IMR-90 (cell line): ENCODE data around the gene HSD17B8. TPM values are rescaled to one million over a fixed set of nuclear protein-coding genes. Genes with fewer than 3 reads are reported as not detected.

Source experiments
- ATAC-seq: fragments of 200-7000 bp; cut with Tn5 transposase; 2 replicates; pipeline ENCODE4 v1.9.1; 2020; ENCODE audit warnings: low read depth, mild to moderate bottlenecking, moderate library complexity
- BruUV-seq: library from RNA; stranded (reverse); fragments of 400-500 nt; replicated peaks from 2 replicates; lab custom pipeline; 2021; lab: Mats Ljungman, UMichigan
- CTCF ChIA-PET: fragments of 300-600 bp; formaldehyde crosslinking; extraction: SDS; loops from one replicate; lab custom pipeline; 2021; ENCODE audit warnings: antibody characterized with exemption; lab: Yijun Ruan, JAX
- POLR2A ChIA-PET: fragments of 300-600 bp; sonication (Branson Sonifier 250); formaldehyde crosslinking; loops from one replicate; lab custom pipeline; 2022; ENCODE audit warnings: antibody characterized with exemption; ENCODE audit not compliant: unreplicated experiment; lab: Charles Lee
- DNase-seq: peaks from one replicate; pipeline ENCODE4 v3.0.0; 2013
- H2AFZ ChIP-seq: replicated peaks from 2 replicates; pipeline ENCODE3; 2013; ENCODE audit warnings: low read length, mild to moderate bottlenecking; ENCODE audit not compliant: poor library complexity
- H2AK5ac ChIP-seq: 2 replicates; pipeline ENCODE4 v1.6.1; 2013; ENCODE audit warnings: low read depth, low read length, inconsistent platforms
- H2AK9ac ChIP-seq: replicated peaks from 2 replicates; pipeline ENCODE3; 2013; ENCODE audit warnings: mild to moderate bottlenecking, low read depth, low read length, moderate library complexity; ENCODE audit not compliant: poor library complexity
- H2BK120ac ChIP-seq: 2 replicates; pipeline ENCODE4 v1.6.1; 2013; ENCODE audit warnings: low read depth, low read length, inconsistent platforms
- H2BK15ac ChIP-seq: 3 replicates; pipeline ENCODE4 v1.6.1; 2013; ENCODE audit warnings: low read depth, low read length, inconsistent platforms
- H2BK20ac ChIP-seq: 2 replicates; pipeline ENCODE4 v1.6.1; 2013; ENCODE audit warnings: low read depth, mild to moderate bottlenecking, inconsistent platforms, low read length, moderate library complexity
- H2BK5ac ChIP-seq: 2 replicates; pipeline ENCODE4 v1.6.1; 2013; ENCODE audit warnings: mild to moderate bottlenecking, low read depth, low read length, inconsistent platforms; ENCODE audit not compliant: poor library complexity, severe bottlenecking
- H3K14ac ChIP-seq: replicated peaks from 2 replicates; pipeline ENCODE4 v1.6.1; 2013; ENCODE audit warnings: low read depth, low read length, inconsistent platforms
- H3K18ac ChIP-seq: 2 replicates; pipeline ENCODE4 v1.6.1; 2013; ENCODE audit warnings: low read depth, low read length, control low read depth
- H3K23ac ChIP-seq: 2 replicates; pipeline ENCODE4 v1.6.1; 2013; ENCODE audit warnings: low read depth, low read length, inconsistent platforms
- H3K27ac ChIP-seq: 2 replicates; pipeline ENCODE4 v1.5.1; 2013; ENCODE audit warnings: mild to moderate bottlenecking, control low read depth, low read length; ENCODE audit not compliant: insufficient read depth
- H3K27me3 ChIP-seq: 2 replicates; pipeline ENCODE4 v1.6.1; 2013; ENCODE audit warnings: low read length; ENCODE audit not compliant: control insufficient read depth, insufficient read depth
- H3K36me3 ChIP-seq: 2 replicates; pipeline ENCODE4 v1.6.1; 2013; ENCODE audit warnings: low read length, mixed read lengths; ENCODE audit not compliant: control insufficient read depth, insufficient read depth
- H3K4ac ChIP-seq: 2 replicates; pipeline ENCODE4 v1.6.1; 2013; ENCODE audit warnings: low read depth, low read length, inconsistent platforms
- H3K4me1 ChIP-seq: 2 replicates; pipeline ENCODE4 v1.6.1; 2013; ENCODE audit warnings: low read length, mixed read lengths; ENCODE audit not compliant: control insufficient read depth, insufficient read depth
- H3K4me2 ChIP-seq: 2 replicates; pipeline ENCODE4 v1.6.1; 2013; ENCODE audit warnings: low read depth, mild to moderate bottlenecking, control low read depth, low read length, moderate library complexity
- H3K4me3 ChIP-seq: 2 replicates; pipeline ENCODE4 v1.5.1; 2013; ENCODE audit warnings: low read depth, mild to moderate bottlenecking, control low read depth, low read length, moderate library complexity; ENCODE audit not compliant: insufficient read depth
- H3K56ac ChIP-seq: 2 replicates; pipeline ENCODE4 v1.6.1; 2013; ENCODE audit warnings: low read length, inconsistent platforms; ENCODE audit not compliant: insufficient read depth; ENCODE audit errors: extremely low read depth
- H3K79me1 ChIP-seq, 2 experiments: 2 replicates each; pipeline ENCODE4 v1.6.1; 2013; ENCODE audit warnings: low read length in 2 of 2, inconsistent platforms in 1 of 2, low read depth in 1 of 2
- H3K9ac ChIP-seq: 2 replicates; pipeline ENCODE4 v1.6.1; 2013; ENCODE audit warnings: low read depth, low read length, control low read depth
- H3K9me1 ChIP-seq: 2 replicates; pipeline ENCODE4 v1.6.1; 2013; ENCODE audit warnings: low read length, inconsistent platforms; ENCODE audit not compliant: insufficient read depth
- H3K9me3 ChIP-seq: 2 replicates; pipeline ENCODE4 v1.6.1; 2013; ENCODE audit warnings: low read length; ENCODE audit not compliant: control insufficient read depth, insufficient read depth
- H4K20me1 ChIP-seq: 2 replicates; pipeline ENCODE4 v1.6.1; 2013; ENCODE audit warnings: low read length, inconsistent platforms; ENCODE audit not compliant: insufficient read depth
- H4K5ac ChIP-seq: 2 replicates; pipeline ENCODE4 v1.6.1; 2013; ENCODE audit warnings: mild to moderate bottlenecking, low read depth, low read length, control low read depth
- H4K8ac ChIP-seq, 2 experiments: 2 replicates each; pipeline ENCODE4 v1.6.1; 2013; ENCODE audit warnings: low read depth in 2 of 2, low read length in 2 of 2, control low read depth in 1 of 2, inconsistent platforms in 1 of 2
- H4K91ac ChIP-seq: 2 replicates; pipeline ENCODE4 v1.6.1; 2013; ENCODE audit warnings: low read depth, low read length, inconsistent platforms; ENCODE audit not compliant: insufficient read depth
- BHLHE40 ChIP-seq: fragments of 150-350 bp; IDR thresholded peaks from 2 replicates; pipeline ENCODE4 v1.6.1; 2016; ENCODE audit warnings: mild to moderate bottlenecking, low read depth, low read length
- ELK1 ChIP-seq: fragments of 150-350 bp; IDR thresholded peaks from 2 replicates; pipeline ENCODE4 v1.6.1; 2016; ENCODE audit warnings: low read depth, mild to moderate bottlenecking, low read length, moderate library complexity, borderline replicate concordance
- FOS ChIP-seq: fragments of 150-350 bp; IDR thresholded peaks from 2 replicates; pipeline ENCODE4 v1.6.1; 2016; ENCODE audit warnings: low read depth, low read length
- MAFK ChIP-seq: IDR thresholded peaks from 2 replicates; pipeline ENCODE4 v1.6.1; 2012; ENCODE audit warnings: low read depth, low read length, improper control_type of control experiment
- MAZ ChIP-seq: IDR thresholded peaks from 2 replicates; pipeline ENCODE4 v1.6.1; 2012; ENCODE audit warnings: low read depth, mild to moderate bottlenecking, low read length, improper control_type of control experiment, moderate library complexity, borderline replicate concordance
- MXI1 ChIP-seq: IDR thresholded peaks from 2 replicates; pipeline ENCODE4 v1.6.1; 2012; ENCODE audit warnings: low read depth, mild to moderate bottlenecking, low read length, moderate library complexity, borderline replicate concordance
- NFE2L2 ChIP-seq: fragments of 150-350 bp; IDR thresholded peaks from 2 replicates; pipeline ENCODE4 v1.6.1; 2016; ENCODE audit warnings: low read depth, mild to moderate bottlenecking, low read length
- POLR2A ChIP-seq: IDR thresholded peaks from 2 replicates; pipeline ENCODE4 v1.6.1; 2012; ENCODE audit warnings: mild to moderate bottlenecking, low read depth, low read length
- RAD21 ChIP-seq: IDR thresholded peaks from 2 replicates; pipeline ENCODE4 v1.6.1; 2012; ENCODE audit warnings: low read length, improper control_type of control experiment
- RFX5 ChIP-seq: IDR thresholded peaks from 2 replicates; pipeline ENCODE4 v1.8.0; 2012; ENCODE audit warnings: low read depth, mild to moderate bottlenecking, low read length, moderate library complexity
- SMC3 ChIP-seq: fragments of 150-350 bp; IDR thresholded peaks from 2 replicates; pipeline ENCODE4 v1.6.1; 2016; ENCODE audit warnings: low read depth, mild to moderate bottlenecking, antibody characterized with exemption, low read length, moderate library complexity
- WGBS, 2 experiments: methylation state at CpG; one replicate each; pipeline versions ENCODE4 v1.1.5 to v1.1.7; 2013; ENCODE audit warnings: missing lambda C conversion rate in 2 of 2; ENCODE audit not compliant: insufficient read length in 1 of 2; ENCODE audit errors: extremely low coverage in 2 of 2; 5-methylcytosine and 5-hydroxymethylcytosine counted together
- dilution Hi-C: fragments of 300-500 bp; cut with HindIII; formaldehyde crosslinking; loops from one replicate; pipeline ENCODE4 v1.14.3; 2018; ENCODE audit warnings: low sequenced_read_pairs; ENCODE audit not compliant: unreplicated experiment
- in situ Hi-C: fragments of 300-500 bp; cut with MboI; formaldehyde crosslinking; loops from 3 replicates; pipeline ENCODE4 v1.14.3; 2019; ENCODE audit warnings: low sequenced_read_pairs, inconsistent platforms, mixed read lengths
- intact Hi-C: fragments of 100-400 bp; cut with micrococcal nuclease; formaldehyde crosslinking; loops from 2 replicates; pipeline ENCODE4 v1.10.0; 2022
- polyA plus RNA-seq, 3 experiments: library from polyadenylated mRNA; depleted of rRNA; stranded (reverse); fragments of >200 nt; gene quantifications; 2 replicates each; pipeline ENCODE4 v1.2.3, GENCODE V29; 2012; ENCODE audit warnings: low replicate concordance in 1 of 3
- total RNA-seq: library from RNA; depleted of rRNA; stranded (reverse); fragments of >200 nt; gene quantifications from 2 replicates; pipeline ENCODE4 v1.2.3, GENCODE V29; 2012
- TF ChIP-seq, protein P1 (sequence below): conservative IDR thresholded peaks from 2 replicates; pipeline ENCODE4 v1.5.1; 2012; ENCODE audit warnings: mild to moderate bottlenecking, low read depth, low read length, improper control_type of control experiment
- TF ChIP-seq, protein P2 (sequence below): fragments of 150-350 bp; IDR thresholded peaks from 2 replicates; pipeline ENCODE4 v1.6.1; 2017; ENCODE audit warnings: mild to moderate bottlenecking, antibody characterized with exemption, low read length, low read depth

The HSD17B8 gene
- total and polyA plus RNA-seq, 2 of the 4 experiments (the other 2 are of a cell fraction), result 1.6 to 4.3 TPM

GRCh38 chr6:33241968-33242367, 37.5 kb downstream of the HSD17B8 start:
- Histone ChIP-seq H4K91ac (no peak overlapping the region), H2AK9ac (no peak overlapping the region), H3K9me1 (no peaks in the 10 kb centered on the region), H3K14ac (no peak overlapping the region), H3K9me3 (no peaks in the 10 kb centered on the region), H3K79me1 (no peaks in the 10 kb centered on the region), H2BK5ac (no peak overlapping the region), H3K4me3 (no peak overlapping the region), H2BK20ac (no peak overlapping the region), H3K56ac (no peak overlapping the region), H3K4ac (no peak overlapping the region), H4K5ac (no peak overlapping the region), H4K20me1 (no peaks in the 10 kb centered on the region), H3K27me3 (peaks cover 29% of the 10 kb centered on the region), H3K23ac (no peak overlapping the region), H3K18ac (no peak overlapping the region), H3K36me3 (no peaks in the 10 kb centered on the region), H3K27ac (no peak overlapping the region), H2AK5ac (no peak overlapping the region), H3K4me1 (no peaks in the 10 kb centered on the region), H3K9ac (no peak overlapping the region), H2AFZ (no peak overlapping the region), H3K4me2 (no peak overlapping the region), H4K8ac (no peak overlapping the region), H2BK15ac (no peak overlapping the region), H2BK120ac (no peak overlapping the region)
- ATAC-seq, result no peak
- no TSS peak for BruUV-seq
- in situ Hi-C loops (loop anchor here (10.0 kb wide), 1 partner anchor 117 kb away; no protein-coding TSS in a partner anchor), dilution Hi-C loops (no loop called here), intact Hi-C loops (no loop called here)
- ChIA-PET CTCF (no interaction called here), POLR2A (no interaction called here)
- WGBS, 2 experiments, result no CpG with 5 or more reads among the region's 3 CpGs
- no peak for DNase-seq
- TF ChIP-seq ELK1 (no peak), MXI1 (no peak), SMC3 (no peak), RAD21 (no peak), BHLHE40 (no peak), NFE2L2 (no peak), RFX5 (no peak), MAFK (no peak), POLR2A (no peak), FOS (no peak), MAZ (no peak)
- TF ChIP-seq, protein P1, sequence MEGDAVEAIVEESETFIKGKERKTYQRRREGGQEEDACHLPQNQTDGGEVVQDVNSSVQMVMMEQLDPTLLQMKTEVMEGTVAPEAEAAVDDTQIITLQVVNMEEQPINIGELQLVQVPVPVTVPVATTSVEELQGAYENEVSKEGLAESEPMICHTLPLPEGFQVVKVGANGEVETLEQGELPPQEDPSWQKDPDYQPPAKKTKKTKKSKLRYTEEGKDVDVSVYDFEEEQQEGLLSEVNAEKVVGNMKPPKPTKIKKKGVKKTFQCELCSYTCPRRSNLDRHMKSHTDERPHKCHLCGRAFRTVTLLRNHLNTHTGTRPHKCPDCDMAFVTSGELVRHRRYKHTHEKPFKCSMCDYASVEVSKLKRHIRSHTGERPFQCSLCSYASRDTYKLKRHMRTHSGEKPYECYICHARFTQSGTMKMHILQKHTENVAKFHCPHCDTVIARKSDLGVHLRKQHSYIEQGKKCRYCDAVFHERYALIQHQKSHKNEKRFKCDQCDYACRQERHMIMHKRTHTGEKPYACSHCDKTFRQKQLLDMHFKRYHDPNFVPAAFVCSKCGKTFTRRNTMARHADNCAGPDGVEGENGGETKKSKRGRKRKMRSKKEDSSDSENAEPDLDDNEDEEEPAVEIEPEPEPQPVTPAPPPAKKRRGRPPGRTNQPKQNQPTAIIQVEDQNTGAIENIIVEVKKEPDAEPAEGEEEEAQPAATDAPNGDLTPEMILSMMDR, result no peak
- TF ChIP-seq, protein P2, sequence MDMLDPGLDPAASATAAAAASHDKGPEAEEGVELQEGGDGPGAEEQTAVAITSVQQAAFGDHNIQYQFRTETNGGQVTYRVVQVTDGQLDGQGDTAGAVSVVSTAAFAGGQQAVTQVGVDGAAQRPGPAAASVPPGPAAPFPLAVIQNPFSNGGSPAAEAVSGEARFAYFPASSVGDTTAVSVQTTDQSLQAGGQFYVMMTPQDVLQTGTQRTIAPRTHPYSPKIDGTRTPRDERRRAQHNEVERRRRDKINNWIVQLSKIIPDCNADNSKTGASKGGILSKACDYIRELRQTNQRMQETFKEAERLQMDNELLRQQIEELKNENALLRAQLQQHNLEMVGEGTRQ, result no peak
